ENCODE data around the gene FNDC8. TPM values are rescaled to one million over a fixed set of nuclear protein-coding genes. Genes with fewer than 3 reads are reported as not detected.
"Not testable (repeated sequence)": the region's sequence is repeated elsewhere in the genome, so short reads cannot be mapped to it uniquely, and the experiment has no call there.

FNDC8 gene
- total RNA-seq, 4 donors from 2014 or later, result not detected

- WGBS, result 18% methylated on average over 9 of the region's 9 CpGs
- no peak for DNase-seq (ENCODE audit: extremely low spot score)
- no peaks in the 10 kb centered on the region for H3K36me3 ChIP-seq
These were observed 33.6 kb upstream of the FNDC8 start for GRCh38 chr17:35087731-35088355.

GRCh38 chr17:35088356-35088880 is 33.0 kb upstream of the FNDC8 start:
- Histone ChIP-seq H3K9me3 (no peaks in the 10 kb centered on the region), H3K4me1 (peaks cover 13 to 36% (median 26%) of the 10 kb centered on the region in 4 donors), H3K36me3 (no peaks in the 10 kb centered on the region), H3K27me3 (no peaks in the 10 kb centered on the region), H3K27ac (replicated peaks in 1 of 4) (peak overlapping the region; percentile 87 to 94 (median 92)), H3K4me3 (peak overlapping the region; percentile 74 to 97 (median 92))
- intact Hi-C loops (cut with DNase I), result loop anchor here (2.0 to 5.0 kb wide), 3 partner anchors 91 to 128 kb away; partner anchors contain the start of genes CCT6B, LIG3 and ZNF830
- TF ChIP-seq POLR2A (IDR thresholded peaks at IDR 0.05; ENCODE audit: low read depth) (no peak), POLR2AphosphoS5 (IDR thresholded peaks at IDR 0.05) (peak; percentile 19 to 34), CTCF (IDR thresholded peaks at IDR 0.05) (no peak), EP300 (IDR thresholded peaks at IDR 0.05) (no peak)
- WGBS, result under 1% methylated on average over 25 of the region's 26 CpGs
- DNase-seq (ENCODE audit: extremely low spot score), result no peak

More at GRCh38 chr17:35087731-35088355, 33.6 kb upstream of the FNDC8 start:
- peaks cover 13 to 42% (median 29%) of the 10 kb centered on the region in 4 donors for H3K4me1 ChIP-seq
- H3K9me3 ChIP-seq, result no peaks in the 10 kb centered on the region
- H3K27me3 ChIP-seq, result no peaks in the 10 kb centered on the region
- peak overlapping the region; percentile 87 to 94 (median 92) for H3K27ac ChIP-seq (replicated peaks in 1 of 4)
- intact Hi-C loops (cut with DNase I), result loop anchor here (2.0 to 5.0 kb wide), 3 partner anchors 91 to 127 kb away; partner anchors contain the start of genes CCT6B, LIG3 and ZNF830
- TF ChIP-seq POLR2A (IDR thresholded peaks at IDR 0.05; ENCODE audit: low read depth) (no peak), CTCF (IDR thresholded peaks at IDR 0.05) (no peak)
- peak overlapping the region; percentile 74 to 97 (median 92) for H3K4me3 ChIP-seq

- TF ChIP-seq POLR2A (IDR thresholded peaks at IDR 0.05; ENCODE audit: low read depth) (peak; percentile 51), POLR2AphosphoS5 (IDR thresholded peaks at IDR 0.05) (peak; percentile 37 to 60), CTCF (IDR thresholded peaks at IDR 0.05) (peak; percentile 85 to 89 (median 88)), EP300 (IDR thresholded peaks at IDR 0.05) (no peak)
- Histone ChIP-seq H3K4me3 (peak overlapping the region; percentile 74 to 97 (median 92)), H3K27ac (replicated peaks in 1 of 4) (peak overlapping the region; percentile 87 to 94 (median 92)), H3K4me1 (peaks cover 13 to 35% (median 26%) of the 10 kb centered on the region in 4 donors), H3K9me3 (no peaks in the 10 kb centered on the region), H3K36me3 (no peaks in the 10 kb centered on the region), H3K27me3 (no peaks in the 10 kb centered on the region)
- DNase-seq (ENCODE audit: extremely low spot score), result peak; percentile 94
- 0% methylated on average over 3 of the region's 80 CpGs for WGBS
- intact Hi-C loops (cut with DNase I), result loop anchor here (2.0 to 5.0 kb wide), 3 partner anchors 92 to 128 kb away; partner anchors contain the start of genes CCT6B, LIG3 and ZNF830
These were observed 32.4 kb upstream of the FNDC8 start for GRCh38 chr17:35088881-35089585.

- Histone ChIP-seq H3K4me1 (peaks cover 13 to 35% (median 26%) of the 10 kb centered on the region in 4 donors), H3K27ac (replicated peaks in 1 of 4) (peak overlapping the region; percentile 87 to 94 (median 92)), H3K9me3 (no peaks in the 10 kb centered on the region), H3K36me3 (no peaks in the 10 kb centered on the region), H3K27me3 (no peaks in the 10 kb centered on the region), H3K4me3 (peak overlapping the region; percentile 74 to 97 (median 92))
- intact Hi-C loops (cut with DNase I), result loop anchor here (2.0 to 5.0 kb wide), 3 partner anchors 92 to 129 kb away; partner anchors contain the start of genes CCT6B, LIG3 and ZNF830
- TF ChIP-seq CTCF (IDR thresholded peaks at IDR 0.05) (peak in 1 of 3 experiments; percentile 17), POLR2AphosphoS5 (IDR thresholded peaks at IDR 0.05) (no peak)
- WGBS, result 46% methylated on average over 20 of the region's 22 CpGs
- no peak for DNase-seq (ENCODE audit: extremely low spot score)
These were observed 31.7 kb upstream of the FNDC8 start for GRCh38 chr17:35089586-35090296.

GRCh38 chr17:35090707-35091106 is 30.7 kb upstream of the FNDC8 start:
- H3K4me1 ChIP-seq, result peaks cover 13 to 28% (median 26%) of the 10 kb centered on the region in 4 donors
- 86% methylated on average over 11 of the region's 11 CpGs for WGBS
- H3K4me3 ChIP-seq; H3K9me3 ChIP-seq; H3K27me3 ChIP-seq; intact Hi-C loops (cut with DNase I); H3K27ac ChIP-seq (replicated peaks in 1 of 4); DNase-seq (ENCODE audit: extremely low spot score); H3K36me3 ChIP-seq: not testable (repeated sequence)
